Right renal cortex interstitium (tissue), 3 donors: Measurements from ENCODE around the gene TTC9B. TPM values are rescaled to one million over a fixed set of nuclear protein-coding genes. Genes with fewer than 3 reads are reported as not detected.
A peak's percentile ranks its signal among the peaks of the same experiment; 100 is the strongest.

Experiments used
- DNase-seq, 3 donors: peaks; one replicate each; pipeline ENCODE4 v3.0.0-alpha.2; 2013; ENCODE audit warnings: low read depth in 3 of 3, low spot score in 2 of 3
- polyA plus RNA-seq, 3 donors: library from polyadenylated mRNA; unstranded; fragments of 120-200 nt; gene quantifications; one replicate each; pipeline ENCODE4 v1.2.1, GENCODE V29; 2013; ENCODE audit not compliant: insufficient read length in 3 of 3

The TTC9B gene
- polyA plus RNA-seq, 3 donors, result 0.16 TPM; not detected in 2

GRCh38 chr19:40216777-40217026 is 1.5 kb downstream of the TTC9B start:
- no peak for DNase-seq

- no peak for DNase-seq
Observed at GRCh38 chr19:40216013-40216776, 2.0 kb downstream of the TTC9B start.

GRCh38 chr19:40214936-40215335 is 3.2 kb downstream of the TTC9B start:
- DNase-seq, result no peak

GRCh38 chr19:40213882-40214570 is 4.2 kb downstream of the TTC9B start:
- DNase-seq, result no peak

GRCh38 chr19:40213251-40213829 is 4.8 kb downstream of the TTC9B start:
- no peak for DNase-seq

- no peak for DNase-seq
Observed at GRCh38 chr19:40210889-40211288, 7.3 kb downstream of the TTC9B start.

- no peak for DNase-seq
Observed at GRCh38 chr19:40208602-40209001, 9.6 kb downstream of the TTC9B start.

GRCh38 chr19:40205760-40206159 is 12.4 kb downstream of the TTC9B start:
- no peak for DNase-seq

GRCh38 chr19:40204381-40204780 is 13.8 kb downstream of the TTC9B start:
- no peak for DNase-seq

GRCh38 chr19:40200341-40201099 is 17.7 kb downstream of the TTC9B start:
- no peak for DNase-seq

GRCh38 chr19:40198272-40198990 is 19.8 kb downstream of the TTC9B start:
- DNase-seq, result no peak

GRCh38 chr19:40193587-40193849 is 24.7 kb downstream of the TTC9B start:
- DNase-seq, result no peak

- DNase-seq, result no peak
Observed at GRCh38 chr19:40192758-40193586, 25.2 kb downstream of the TTC9B start.

GRCh38 chr19:40191836-40192646 is 26.1 kb downstream of the TTC9B start:
- DNase-seq, result no peak

- peak in 1 of 3 donors; percentile 37 for DNase-seq
Observed at GRCh38 chr19:40190891-40191835, 27.0 kb downstream of the TTC9B start, which contains the start of gene MAP3K10. MAP3K10 (plus strand) TSS chr19:40191426; CDS start chr19:40192032, 606 bp downstream.

GRCh38 chr19:40184273-40184672 is 33.9 kb downstream of the TTC9B start:
- no peak for DNase-seq

- DNase-seq, result no peak
Observed at GRCh38 chr19:40178756-40179155, 39.4 kb downstream of the TTC9B start.
